Left ventricle myocardium inferior (tissue), 1 donor: Measurements from ENCODE around the gene CCL18. TPM values are rescaled to one million over a fixed set of nuclear protein-coding genes. Genes with fewer than 3 reads are reported as not detected.
"Not testable (repeated sequence)": the region's sequence is repeated elsewhere in the genome, so short reads cannot be mapped to it uniquely, and the experiment has no call there.

Experiments
- DNase-seq: peaks from one replicate; pipeline ENCODE4 v3.0.0-alpha.2; 2020
- H3K27ac ChIP-seq: fragments of 200-600 bp; replicated peaks from 2 replicates; pipeline ENCODE4 v1.8.0; 2021
- H3K27me3 ChIP-seq: fragments of 200-600 bp; 2 replicates; pipeline ENCODE4 v1.8.0; 2021; ENCODE audit warnings: low read depth
- H3K36me3 ChIP-seq: fragments of 200-600 bp; 2 replicates; pipeline ENCODE4 v1.8.0; 2021
- H3K4me1 ChIP-seq: fragments of 200-600 bp; 2 replicates; pipeline ENCODE4 v1.8.0; 2021
- H3K4me3 ChIP-seq: fragments of 200-600 bp; 2 replicates; pipeline ENCODE4 v1.8.0; 2021; ENCODE audit warnings: mild to moderate bottlenecking, moderate library complexity
- H3K9me3 ChIP-seq: fragments of 200-600 bp; replicated peaks from 2 replicates; pipeline ENCODE4 v1.8.0; 2021
- CTCF ChIP-seq: fragments of 200-600 bp; IDR thresholded peaks from 2 replicates; pipeline ENCODE4 v1.8.0; 2021; ENCODE audit warnings: antibody characterized with exemption, mild to moderate bottlenecking, borderline replicate concordance
- intact Hi-C: fragments of 100-400 bp; cut with micrococcal nuclease; formaldehyde crosslinking; loops from one replicate; pipeline ENCODE4 v1.11.0; 2022
- total RNA-seq: library from RNA; stranded (reverse); fragmentation: NEBNext Ultra II Directional; extraction: Animal tissue kit (Norgen Biotek cat#: 25700); gene quantifications from one replicate; pipeline ENCODE4 v1.2.1, GENCODE V29; 2021
- donor health status: DM: no; HTN: yes; CAD: no; lungs with severe emphysema.

CCL18 gene
- total RNA-seq, 1 donor from 2014 or later, result 1.1 TPM

- no peak for TF ChIP-seq CTCF
- peaks cover 32% of the 10 kb centered on the region for H3K27me3 ChIP-seq
- no peaks in the 10 kb centered on the region for H3K9me3 ChIP-seq
- H3K27ac ChIP-seq, result no peak overlapping the region
- DNase-seq, result no peak
- H3K36me3 ChIP-seq, result no peaks in the 10 kb centered on the region
- H3K4me3 ChIP-seq, result no peak overlapping the region
- intact Hi-C loops, result no loop called here
- no peaks in the 10 kb centered on the region for H3K4me1 ChIP-seq
These were observed 21.7 kb downstream of the CCL18 start for GRCh38 chr17:36085765-36086164.

- DNase-seq, result no peak
- TF ChIP-seq CTCF, result no peak
- H3K27me3 ChIP-seq, result peaks cover 30% of the 10 kb centered on the region
- no peak overlapping the region for H3K27ac ChIP-seq
- no peaks in the 10 kb centered on the region for H3K4me1 ChIP-seq
- no peaks in the 10 kb centered on the region for H3K9me3 ChIP-seq
- intact Hi-C loops, result no loop called here
- H3K4me3 ChIP-seq, result no peak overlapping the region
- H3K36me3 ChIP-seq, result no peaks in the 10 kb centered on the region
These were observed 22.7 kb downstream of the CCL18 start for GRCh38 chr17:36086791-36087190.

- H3K9me3 ChIP-seq, H3K4me1 ChIP-seq, H3K27ac ChIP-seq, intact Hi-C loops, H3K36me3 ChIP-seq, DNase-seq, H3K4me3 ChIP-seq: not testable (repeated sequence)
- peaks cover 37% of the 10 kb centered on the region for H3K27me3 ChIP-seq
These were observed 23.4 kb downstream of the CCL18 start for GRCh38 chr17:36087471-36087870.

GRCh38 chr17:36087897-36088572, 24.0 kb downstream of the CCL18 start:
- H3K27ac ChIP-seq, intact Hi-C loops, H3K4me1 ChIP-seq, H3K9me3 ChIP-seq, H3K36me3 ChIP-seq, DNase-seq, H3K4me3 ChIP-seq: not testable (repeated sequence)
- peaks cover 40% of the 10 kb centered on the region for H3K27me3 ChIP-seq

- intact Hi-C loops, result no loop called here
- Histone ChIP-seq H3K4me1 (no peaks in the 10 kb centered on the region), H3K27ac (no peak overlapping the region), H3K27me3 (peaks cover 40% of the 10 kb centered on the region), H3K36me3 (no peaks in the 10 kb centered on the region), H3K4me3 (no peak overlapping the region), H3K9me3 (no peaks in the 10 kb centered on the region)
- no peak for DNase-seq
- no peak for TF ChIP-seq CTCF
These were observed 24.7 kb downstream of the CCL18 start for GRCh38 chr17:36088670-36089338.

GRCh38 chr17:36089339-36089865, 25.3 kb downstream of the CCL18 start:
- TF ChIP-seq CTCF, result no peak
- no peaks in the 10 kb centered on the region for H3K9me3 ChIP-seq
- no peak overlapping the region for H3K27ac ChIP-seq
- intact Hi-C loops, result no loop called here
- DNase-seq, result no peak
- H3K36me3 ChIP-seq, result no peaks in the 10 kb centered on the region
- H3K4me1 ChIP-seq, result no peaks in the 10 kb centered on the region
- no peak overlapping the region for H3K4me3 ChIP-seq
- peaks cover 40% of the 10 kb centered on the region for H3K27me3 ChIP-seq
